ENCODE results near the gene TXNIP. TPM values are rescaled to one million over a fixed set of nuclear protein-coding genes. Genes with fewer than 3 reads are reported as not detected.

The TXNIP gene
- total and polyA plus RNA-seq, 2 of the 4 experiments (the other 2 are of a cell fraction), result 36.4 to 77.2 TPM

- H3K27ac ChIP-seq (ENCODE audit: insufficient read depth, low read length), result no peak overlapping the region
- H3K4ac ChIP-seq (ENCODE audit: low read depth, low read length), result no peak overlapping the region
- TF ChIP-seq BHLHE40 (IDR thresholded peaks at IDR 0.05; ENCODE audit: low read depth, low read length) (no peak), RCOR1 (IDR thresholded peaks at IDR 0.05; ENCODE audit: insufficient replicate concordance, low read length) (no peak), POLR2A (IDR thresholded peaks at IDR 0.05; ENCODE audit: low read depth, low read length) (no peak), NFE2L2 (IDR thresholded peaks at IDR 0.05; ENCODE audit: low read depth, low read length) (no peak), USF2 (IDR thresholded peaks at IDR 0.05; ENCODE audit: low read depth, low read length) (no peak), RAD21 (IDR thresholded peaks at IDR 0.05; ENCODE audit: low read length) (no peak), MAZ (IDR thresholded peaks at IDR 0.05; ENCODE audit: borderline replicate concordance, low read depth, low read length) (no peak), CHD1 (IDR thresholded peaks at IDR 0.05; ENCODE audit: low read depth, low read length) (no peak)
- no peak overlapping the region for H3K18ac ChIP-seq (ENCODE audit: low read depth, low read length)
- H3K4me1 ChIP-seq (ENCODE audit: control insufficient read depth, insufficient read depth, low read length), result no peaks in the 10 kb centered on the region
- dilution Hi-C loops (cut with HindIII; ENCODE audit: low sequenced_read_pairs, unreplicated experiment) (no loop called here), intact Hi-C loops (cut with micrococcal nuclease) (no loop called here), in situ Hi-C loops (cut with MboI; ENCODE audit: low sequenced_read_pairs) (no loop called here)
- peaks cover 9% of the 10 kb centered on the region; the same call in 1 of the 2 replicates for H4K20me1 ChIP-seq (ENCODE audit: insufficient read depth, low read length)
- H2BK120ac ChIP-seq (ENCODE audit: low read depth, low read length), result no peak overlapping the region
- no peak overlapping the region for H3K9ac ChIP-seq (ENCODE audit: low read depth, low read length)
- H2AK9ac ChIP-seq (replicated peaks; ENCODE audit: low read depth, low read length, poor library complexity), result no peak overlapping the region
- H3K4me3 ChIP-seq (ENCODE audit: insufficient read depth, low read depth, low read length), result no peak overlapping the region
- no peak overlapping the region for H3K56ac ChIP-seq (ENCODE audit: extremely low read depth, insufficient read depth, low read length)
- peaks cover 7% of the 10 kb centered on the region for H3K9me1 ChIP-seq (ENCODE audit: insufficient read depth, low read length)
- no peak overlapping the region for H4K8ac ChIP-seq (ENCODE audit: low read depth in 2 of 2, low read length in 2 of 2)
- no TSS peak for BruUV-seq (replicated peaks)
- H3K79me1 ChIP-seq (ENCODE audit: low read depth in 1 of 2, low read length in 2 of 2), result peaks cover 27 to 64% of the 10 kb centered on the region in 2 experiments
- H4K5ac ChIP-seq (ENCODE audit: low read depth, low read length), result no peak overlapping the region
- H3K14ac ChIP-seq (replicated peaks; ENCODE audit: low read depth, low read length), result no peak overlapping the region
- H4K91ac ChIP-seq (ENCODE audit: insufficient read depth, low read depth, low read length), result no peak overlapping the region
- WGBS, 2 experiments (ENCODE audit: extremely low coverage in 2 of 2, insufficient read length in 1 of 2), result 94% methylated on average over 2 of the region's 4 CpGs; no CpG with 5 or more reads in 1 of the 2 experiments
- no peak overlapping the region for H2BK15ac ChIP-seq (ENCODE audit: low read depth, low read length)
- no peaks in the 10 kb centered on the region for H3K9me3 ChIP-seq (ENCODE audit: control insufficient read depth, insufficient read depth, low read length)
- ChIA-PET CTCF (no interaction called here), POLR2A (ENCODE audit: unreplicated experiment) (no interaction called here)
- no peak for ATAC-seq (ENCODE audit: low read depth)
- no peak overlapping the region for H3K23ac ChIP-seq (ENCODE audit: low read depth, low read length)
- H2AK5ac ChIP-seq (ENCODE audit: low read depth, low read length), result no peak overlapping the region
- no peak for DNase-seq
- no peak overlapping the region for H2BK5ac ChIP-seq (ENCODE audit: low read depth, low read length, poor library complexity, severe bottlenecking)
- no peak overlapping the region for H2AFZ ChIP-seq (replicated peaks; ENCODE audit: low read length, poor library complexity)
- H2BK20ac ChIP-seq (ENCODE audit: low read depth, low read length), result no peak overlapping the region
- H3K27me3 ChIP-seq (ENCODE audit: control insufficient read depth, insufficient read depth, low read length), result no peaks in the 10 kb centered on the region
- peaks cover 14% of the 10 kb centered on the region for H3K36me3 ChIP-seq (ENCODE audit: control insufficient read depth, insufficient read depth, low read length)
- no peak overlapping the region for H3K4me2 ChIP-seq (ENCODE audit: low read depth, low read length)
Observed at GRCh38 chr1:145949219-145949618, 47.2 kb downstream of the TXNIP start.
